ENCODE results near the gene TENM4. TPM values are rescaled to one million over a fixed set of nuclear protein-coding genes. Genes with fewer than 3 reads are reported as not detected.

The TENM4 gene
- total and polyA plus RNA-seq, 2 experiments from 2014 or later: 19.0 to 105 TPM

DNA sequence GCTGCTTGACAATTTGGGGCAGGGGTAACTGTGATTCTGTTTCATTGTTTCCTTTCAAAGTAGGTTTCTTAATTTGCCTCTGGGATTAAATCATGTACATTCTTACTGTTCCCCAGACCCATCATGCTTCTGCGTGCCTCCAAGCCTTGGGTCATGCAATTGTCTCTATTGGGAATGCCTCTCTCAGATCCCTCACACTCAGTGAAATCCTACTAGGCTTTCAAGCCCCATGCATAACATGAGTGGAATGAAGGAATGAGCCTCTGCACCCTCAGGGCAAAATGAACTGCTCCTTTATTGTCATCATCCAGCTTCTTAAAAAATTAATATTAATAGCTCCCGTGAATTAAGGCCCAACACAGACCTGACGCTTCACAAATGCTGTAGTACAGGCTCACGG is 381.7 kb downstream of the TENM4 start:
- Histone ChIP-seq H3K9me3 (ENCODE audit: low read depth) (no peaks in the 10 kb centered on the region), H3K27ac (no peak overlapping the region), H3K36me3 (no peaks in the 10 kb centered on the region), H3K4me3 (no peak overlapping the region), H3K27me3 (no peaks in the 10 kb centered on the region), H3K4me1 (ENCODE audit: low read depth) (peaks cover 6% of the 10 kb centered on the region)
- TF ChIP-seq, protein P1, sequence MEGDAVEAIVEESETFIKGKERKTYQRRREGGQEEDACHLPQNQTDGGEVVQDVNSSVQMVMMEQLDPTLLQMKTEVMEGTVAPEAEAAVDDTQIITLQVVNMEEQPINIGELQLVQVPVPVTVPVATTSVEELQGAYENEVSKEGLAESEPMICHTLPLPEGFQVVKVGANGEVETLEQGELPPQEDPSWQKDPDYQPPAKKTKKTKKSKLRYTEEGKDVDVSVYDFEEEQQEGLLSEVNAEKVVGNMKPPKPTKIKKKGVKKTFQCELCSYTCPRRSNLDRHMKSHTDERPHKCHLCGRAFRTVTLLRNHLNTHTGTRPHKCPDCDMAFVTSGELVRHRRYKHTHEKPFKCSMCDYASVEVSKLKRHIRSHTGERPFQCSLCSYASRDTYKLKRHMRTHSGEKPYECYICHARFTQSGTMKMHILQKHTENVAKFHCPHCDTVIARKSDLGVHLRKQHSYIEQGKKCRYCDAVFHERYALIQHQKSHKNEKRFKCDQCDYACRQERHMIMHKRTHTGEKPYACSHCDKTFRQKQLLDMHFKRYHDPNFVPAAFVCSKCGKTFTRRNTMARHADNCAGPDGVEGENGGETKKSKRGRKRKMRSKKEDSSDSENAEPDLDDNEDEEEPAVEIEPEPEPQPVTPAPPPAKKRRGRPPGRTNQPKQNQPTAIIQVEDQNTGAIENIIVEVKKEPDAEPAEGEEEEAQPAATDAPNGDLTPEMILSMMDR (IDR thresholded peaks at IDR 0.05; ENCODE audit: low read depth, low read length): no peak
- no peak for DNase-seq (ENCODE audit: low read depth in 1 of 2, low spot score in 1 of 2)

DNA sequence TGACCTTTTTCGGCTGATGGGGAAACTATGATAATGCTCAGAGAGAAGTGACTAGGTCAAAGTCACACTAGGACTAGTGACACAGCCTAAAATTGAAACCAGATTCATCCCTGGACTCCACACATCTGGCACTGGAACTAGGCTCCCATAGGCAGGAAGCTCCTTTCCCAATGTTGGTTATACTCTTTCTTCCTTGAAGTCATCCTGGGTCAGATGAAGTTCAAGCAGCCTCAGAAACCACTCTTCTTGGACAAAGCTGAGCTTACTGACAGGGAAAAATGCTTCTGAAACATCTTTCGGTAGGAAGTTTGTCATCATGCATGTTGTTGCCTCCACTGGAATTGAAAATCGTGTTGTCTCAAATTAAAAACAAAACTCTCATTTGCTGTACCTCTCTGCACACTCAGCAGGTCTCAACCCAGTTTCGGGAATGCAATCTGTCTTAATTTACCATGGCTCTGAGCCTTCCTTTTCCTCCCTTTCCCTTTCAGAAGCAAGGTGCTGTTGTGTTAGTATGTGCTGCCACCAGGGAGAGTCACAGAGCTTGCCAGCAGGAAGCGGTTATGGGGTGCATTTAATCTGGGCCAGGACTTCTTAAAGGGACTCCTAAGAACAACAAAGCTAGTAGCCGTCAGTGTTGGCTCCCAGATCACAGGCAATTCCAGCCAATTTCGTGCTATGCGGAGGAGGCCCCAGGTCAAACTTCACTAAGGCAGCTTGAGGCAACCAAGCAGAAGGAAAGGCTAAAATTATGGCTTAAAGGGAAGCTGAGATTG is 384.8 kb downstream of the TENM4 start:
- Histone ChIP-seq H3K4me3 (no peak overlapping the region), H3K4me1 (ENCODE audit: low read depth) (no peaks in the 10 kb centered on the region), H3K27ac (no peak overlapping the region), H3K36me3 (no peaks in the 10 kb centered on the region), H3K9me3 (ENCODE audit: low read depth) (no peaks in the 10 kb centered on the region), H3K27me3 (no peaks in the 10 kb centered on the region)
- TF ChIP-seq, protein P1 (IDR thresholded peaks at IDR 0.05; ENCODE audit: low read depth, low read length): peak; percentile 15
- DNase-seq (ENCODE audit: low read depth in 1 of 2, low spot score in 1 of 2): peak in 1 of 2 donors; percentile 77

DNA sequence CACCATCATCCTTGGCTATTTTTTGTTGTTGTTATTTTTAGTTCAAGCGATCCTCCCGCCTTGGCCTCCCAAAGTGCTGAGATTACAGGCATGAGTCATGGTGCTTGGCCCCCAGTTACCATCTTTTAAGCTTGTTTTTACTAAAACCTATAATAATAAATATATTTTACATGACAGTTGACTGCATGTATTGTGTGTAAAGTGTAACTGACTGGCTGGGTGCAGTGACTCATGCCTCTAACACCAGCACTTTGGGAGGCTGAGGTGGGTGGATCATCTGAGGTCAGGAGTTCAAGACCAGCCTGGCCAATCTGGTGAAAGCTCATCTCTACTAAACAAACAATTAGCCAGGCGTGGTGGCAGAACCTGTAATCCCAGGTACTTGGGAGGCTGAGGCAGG is 386.2 kb downstream of the TENM4 start:
- no peak overlapping the region for H3K4me3 ChIP-seq
- no peaks in the 10 kb centered on the region for H3K4me1 ChIP-seq (ENCODE audit: low read depth)
- TF ChIP-seq, protein P1 (IDR thresholded peaks at IDR 0.05; ENCODE audit: low read depth, low read length): no peak
- H3K36me3 ChIP-seq: no peaks in the 10 kb centered on the region
- H3K27me3 ChIP-seq: no peaks in the 10 kb centered on the region
- H3K9me3 ChIP-seq (ENCODE audit: low read depth): no peaks in the 10 kb centered on the region
- H3K27ac ChIP-seq: no peak overlapping the region
- peak in 1 of 2 donors; percentile 42 for DNase-seq (ENCODE audit: low read depth in 1 of 2, low spot score in 1 of 2)

DNA sequence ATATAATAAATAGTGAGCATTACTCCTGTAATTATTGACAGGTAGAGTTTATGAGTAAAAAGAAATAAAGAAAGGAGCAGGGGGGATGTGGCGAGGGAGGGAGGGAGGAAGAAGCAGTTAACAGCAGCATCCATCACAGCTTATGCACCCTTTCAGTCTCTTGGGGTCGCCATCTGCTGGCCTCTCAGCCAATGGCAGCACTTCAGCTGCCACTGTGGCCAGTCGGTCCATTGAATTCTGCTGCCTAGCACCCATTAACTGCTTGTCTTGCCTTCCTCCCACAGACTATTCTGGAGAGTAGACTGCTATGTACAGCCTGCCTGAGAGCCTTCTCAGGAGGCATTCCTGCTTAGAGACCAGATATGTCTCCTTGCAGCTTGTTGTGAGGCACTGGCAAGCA is 388.3 kb downstream of the TENM4 start:
- TF ChIP-seq, protein P1 (IDR thresholded peaks at IDR 0.05; ENCODE audit: low read depth, low read length): no peak
- Histone ChIP-seq H3K4me3 (no peak overlapping the region), H3K36me3 (no peaks in the 10 kb centered on the region), H3K27ac (no peak overlapping the region), H3K27me3 (no peaks in the 10 kb centered on the region), H3K4me1 (ENCODE audit: low read depth) (no peaks in the 10 kb centered on the region), H3K9me3 (ENCODE audit: low read depth) (no peaks in the 10 kb centered on the region)
- DNase-seq (ENCODE audit: low read depth in 1 of 2, low spot score in 1 of 2): peak in 1 of 2 donors; percentile 34

DNA sequence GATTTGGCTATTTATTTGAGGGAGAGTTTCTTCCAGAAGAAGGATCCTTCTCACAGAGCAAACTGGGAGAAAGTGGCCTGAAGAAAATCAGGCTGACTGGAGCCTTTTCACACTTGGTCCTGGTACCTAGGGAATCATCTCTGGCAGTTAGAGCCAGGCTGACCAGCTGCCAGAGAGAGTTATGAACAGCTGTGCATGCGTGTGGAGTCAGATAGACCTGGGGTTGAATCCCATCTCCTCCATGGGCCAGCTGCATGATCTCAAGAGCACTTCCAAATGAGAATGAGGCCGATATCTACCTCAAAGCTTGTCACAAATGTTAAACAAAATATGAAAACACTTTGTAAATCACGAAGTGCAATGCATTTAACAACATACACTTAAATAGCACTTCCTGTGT is 390.0 kb downstream of the TENM4 start:
- no peaks in the 10 kb centered on the region for H3K27me3 ChIP-seq
- TF ChIP-seq, protein P1 (IDR thresholded peaks at IDR 0.05; ENCODE audit: low read depth, low read length): no peak
- H3K4me1 ChIP-seq (ENCODE audit: low read depth): no peaks in the 10 kb centered on the region

More for the DNA sequence above, 390.0 kb downstream of the TENM4 start:
- Histone ChIP-seq H3K4me3 (no peak overlapping the region), H3K9me3 (ENCODE audit: low read depth) (no peaks in the 10 kb centered on the region), H3K36me3 (no peaks in the 10 kb centered on the region), H3K27ac (no peak overlapping the region)
- peak in 1 of 2 donors; percentile 34 for DNase-seq (ENCODE audit: low read depth in 1 of 2, low spot score in 1 of 2)

Measured in cardiac muscle cell (in vitro differentiated cells and primary cell).